ENCODE results near the gene GAS7. TPM values are rescaled to one million over a fixed set of nuclear protein-coding genes. Genes with fewer than 3 reads are reported as not detected.

The GAS7 gene
- total RNA-seq, 1 donor from 2014 or later = 2.9 TPM

DNA sequence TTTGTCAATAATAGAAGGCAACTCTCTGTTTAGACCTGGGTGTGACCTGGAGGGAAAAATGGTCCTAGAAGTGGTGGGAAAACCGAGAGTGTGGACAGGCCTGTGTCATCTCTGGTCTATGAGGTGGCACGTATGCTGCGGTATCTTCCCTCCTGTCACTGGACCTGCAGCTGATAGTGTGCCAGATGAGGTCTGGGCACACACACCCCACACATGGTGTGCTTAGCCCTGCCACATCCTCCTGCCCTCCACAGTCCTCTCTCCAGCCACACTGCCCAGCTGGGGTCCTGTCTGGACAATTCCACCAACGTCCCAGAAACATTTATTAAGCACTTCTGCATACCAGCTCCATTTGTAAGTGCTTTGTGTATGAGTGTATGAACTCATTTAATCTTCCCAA, 335.5 kb downstream of the GAS7 start:
- peaks cover 10% of the 10 kb centered on the region for H3K9me3 Mint-ChIP-seq
- H3K36me3 Mint-ChIP-seq = no peaks in the 10 kb centered on the region

DNA sequence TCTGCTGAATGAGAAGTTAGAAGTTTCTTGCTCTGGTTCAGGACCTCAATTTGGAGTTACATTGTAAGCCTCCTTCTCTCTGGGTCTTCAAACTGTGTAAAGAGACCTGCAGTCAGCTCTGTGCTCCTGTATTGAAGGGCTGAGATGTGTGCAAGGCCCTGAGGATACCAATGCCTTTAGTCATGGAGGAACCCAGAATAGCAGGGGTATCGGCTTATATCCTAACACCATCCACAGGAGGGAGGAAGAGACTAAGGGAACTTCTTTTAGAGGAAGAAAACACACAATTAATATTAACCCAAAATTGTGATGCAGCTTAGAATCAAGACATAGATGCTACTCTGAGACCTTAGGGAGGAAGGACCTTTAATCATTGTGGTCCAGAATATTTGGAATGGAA, 336.2 kb downstream of the GAS7 start:
- peaks cover 8% of the 10 kb centered on the region for H3K9me3 Mint-ChIP-seq
- no peaks in the 10 kb centered on the region for H3K79me2 ChIP-seq (ENCODE audit: low read depth)
- no peak overlapping the region for H3K4me3 Mint-ChIP-seq
- TF ChIP-seq EZH2 (IDR thresholded peaks at IDR 0.05) (no peak), EZH2phosphoT487 (IDR thresholded peaks at IDR 0.05) (no peak)
- TF ChIP-seq, protein P1, sequence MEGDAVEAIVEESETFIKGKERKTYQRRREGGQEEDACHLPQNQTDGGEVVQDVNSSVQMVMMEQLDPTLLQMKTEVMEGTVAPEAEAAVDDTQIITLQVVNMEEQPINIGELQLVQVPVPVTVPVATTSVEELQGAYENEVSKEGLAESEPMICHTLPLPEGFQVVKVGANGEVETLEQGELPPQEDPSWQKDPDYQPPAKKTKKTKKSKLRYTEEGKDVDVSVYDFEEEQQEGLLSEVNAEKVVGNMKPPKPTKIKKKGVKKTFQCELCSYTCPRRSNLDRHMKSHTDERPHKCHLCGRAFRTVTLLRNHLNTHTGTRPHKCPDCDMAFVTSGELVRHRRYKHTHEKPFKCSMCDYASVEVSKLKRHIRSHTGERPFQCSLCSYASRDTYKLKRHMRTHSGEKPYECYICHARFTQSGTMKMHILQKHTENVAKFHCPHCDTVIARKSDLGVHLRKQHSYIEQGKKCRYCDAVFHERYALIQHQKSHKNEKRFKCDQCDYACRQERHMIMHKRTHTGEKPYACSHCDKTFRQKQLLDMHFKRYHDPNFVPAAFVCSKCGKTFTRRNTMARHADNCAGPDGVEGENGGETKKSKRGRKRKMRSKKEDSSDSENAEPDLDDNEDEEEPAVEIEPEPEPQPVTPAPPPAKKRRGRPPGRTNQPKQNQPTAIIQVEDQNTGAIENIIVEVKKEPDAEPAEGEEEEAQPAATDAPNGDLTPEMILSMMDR (IDR thresholded peaks at IDR 0.05) = no peak
- H3K4me3 ChIP-seq = no peak overlapping the region
- no peak overlapping the region for H2AFZ ChIP-seq (replicated peaks)
- no peaks in the 10 kb centered on the region for H3K27me3 Mint-ChIP-seq (ENCODE audit: insufficient read depth, low read depth)
- H3K36me3 ChIP-seq = no peaks in the 10 kb centered on the region
- H3K27me3 ChIP-seq = no peaks in the 10 kb centered on the region
- no peaks in the 10 kb centered on the region for H3K36me3 Mint-ChIP-seq
- no peaks in the 10 kb centered on the region for H3K9me3 ChIP-seq (ENCODE audit: low read depth)
- no peaks in the 10 kb centered on the region for H3K4me1 ChIP-seq
- no peak overlapping the region for H3K27ac Mint-ChIP-seq
- H3F3A ChIP-seq (ENCODE audit: low read depth) = no peaks in the 10 kb centered on the region
- no peaks in the 10 kb centered on the region for H4K20me1 ChIP-seq (ENCODE audit: low read depth)
- DNase-seq (ENCODE audit: low spot score) = no peak
- H3K27ac ChIP-seq = no peak overlapping the region
- no peaks in the 10 kb centered on the region for H3K4me1 Mint-ChIP-seq
- no peak overlapping the region for H3K9ac ChIP-seq
- H3K4me2 ChIP-seq = no peak overlapping the region

More for the DNA sequence above, 335.5 kb downstream of the GAS7 start:
- Histone ChIP-seq H3K79me2 (ENCODE audit: low read depth) (no peaks in the 10 kb centered on the region), H3K27ac (no peak overlapping the region), H3F3A (ENCODE audit: low read depth) (no peaks in the 10 kb centered on the region), H3K9me3 (ENCODE audit: low read depth) (no peaks in the 10 kb centered on the region), H3K9ac (no peak overlapping the region), H3K4me3 (no peak overlapping the region), H3K27me3 (no peaks in the 10 kb centered on the region), H3K4me1 (no peaks in the 10 kb centered on the region), H3K4me2 (no peak overlapping the region), H2AFZ (replicated peaks) (no peak overlapping the region), H3K36me3 (no peaks in the 10 kb centered on the region), H4K20me1 (ENCODE audit: low read depth) (no peaks in the 10 kb centered on the region)
- no peak overlapping the region for H3K4me3 Mint-ChIP-seq
- no peak for DNase-seq (ENCODE audit: low spot score)
- no peak for TF ChIP-seq EZH2 (IDR thresholded peaks at IDR 0.05)
- TF ChIP-seq, protein P1 (IDR thresholded peaks at IDR 0.05) = no peak
- no peak for TF ChIP-seq EZH2phosphoT487 (IDR thresholded peaks at IDR 0.05)
- H3K4me1 Mint-ChIP-seq = peaks cover 3% of the 10 kb centered on the region
- H3K27ac Mint-ChIP-seq = no peak overlapping the region
- no peaks in the 10 kb centered on the region for H3K27me3 Mint-ChIP-seq (ENCODE audit: insufficient read depth, low read depth)

DNA sequence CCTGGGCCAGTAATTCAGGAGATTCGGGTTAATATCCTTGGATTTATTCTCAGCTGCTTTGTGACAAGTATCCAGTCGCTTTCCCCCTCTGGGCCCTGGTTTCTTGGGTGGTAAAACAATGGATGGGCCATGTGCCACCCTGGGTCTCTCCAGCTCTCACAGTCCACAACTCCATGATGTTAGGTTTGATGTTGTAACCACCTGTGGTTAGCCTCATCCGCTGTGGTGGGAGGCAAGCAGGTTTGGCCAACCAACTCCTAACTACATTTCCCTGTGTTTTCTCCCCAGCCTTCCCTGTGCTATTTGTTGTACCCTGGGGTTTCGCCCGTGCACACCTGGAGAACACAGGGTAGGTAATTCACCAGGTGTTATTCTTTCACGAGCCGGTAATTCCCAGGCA, 337.6 kb downstream of the GAS7 start:
- Histone ChIP-seq H3K9me3 (ENCODE audit: low read depth) (no peaks in the 10 kb centered on the region), H3K9ac (no peak overlapping the region), H3F3A (ENCODE audit: low read depth) (no peaks in the 10 kb centered on the region), H3K79me2 (ENCODE audit: low read depth) (no peaks in the 10 kb centered on the region), H3K27ac (no peak overlapping the region), H3K27me3 (no peaks in the 10 kb centered on the region), H3K36me3 (no peaks in the 10 kb centered on the region), H4K20me1 (ENCODE audit: low read depth) (no peaks in the 10 kb centered on the region), H3K4me3 (no peak overlapping the region), H2AFZ (replicated peaks) (no peak overlapping the region), H3K4me1 (no peaks in the 10 kb centered on the region), H3K4me2 (no peak overlapping the region)
- TF ChIP-seq EZH2phosphoT487 (IDR thresholded peaks at IDR 0.05) (no peak), EZH2 (IDR thresholded peaks at IDR 0.05) (no peak)
- TF ChIP-seq, protein P1 (IDR thresholded peaks at IDR 0.05) = no peak
- no peaks in the 10 kb centered on the region for H3K36me3 Mint-ChIP-seq
- H3K27ac Mint-ChIP-seq = no peak overlapping the region
- H3K4me1 Mint-ChIP-seq = no peaks in the 10 kb centered on the region
- no peak overlapping the region for H3K4me3 Mint-ChIP-seq
- DNase-seq (ENCODE audit: low spot score) = no peak
- H3K27me3 Mint-ChIP-seq (ENCODE audit: insufficient read depth, low read depth) = no peaks in the 10 kb centered on the region
- H3K9me3 Mint-ChIP-seq = peaks cover 8% of the 10 kb centered on the region

Other genes starting within 250 kb of the GAS7 start
- gene MYH13, start 174.4 kb upstream of the GAS7 start, total RNA-seq (ENCODE audit: low replicate concordance) = not detected in 2 replicates
- gene MYH8, start 223.3 kb upstream of the GAS7 start, total RNA-seq (ENCODE audit: low replicate concordance) = not detected in 2 replicates